Testis (tissue), 2 donors: ENCODE results near the gene CD164L2.

Experiments
- CTCF ChIP-seq, 3 experiments: fragments of 450-650 bp in 2 of 3; fragments of 200-600 bp in 1 of 3; sonication (generic) in 1 of 3; IDR thresholded peaks; one replicate each; pipeline ENCODE4 v1.5.1; 2016 to 2019; ENCODE audit warnings: antibody characterized with exemption in 3 of 3, mild to moderate bottlenecking in 2 of 3, moderate library complexity in 1 of 3
- POLR2A ChIP-seq: fragments of 450-650 bp; IDR thresholded peaks from one replicate; pipeline ENCODE4 v1.6.1; 2017; ENCODE audit warnings: antibody characterized with exemption, mild to moderate bottlenecking, moderate library complexity

- TF ChIP-seq CTCF (IDR thresholded peaks at IDR 0.05) (no peak), POLR2A (no peak)
Observed at GRCh38 chr1:27366411-27367159, 16.5 kb downstream of the CD164L2 start, which contains the start of gene MAP3K6.
